HG03378 (cell line): ENCODE results near the gene CFAP210.

Source experiments
- ATAC-seq: cut with Tn5 transposase; IDR thresholded peaks from one replicate; pipeline ENCODE4 v1.9.1; 2021; ENCODE audit warnings: mild to moderate bottlenecking, moderate library complexity; ENCODE audit not compliant: unreplicated experiment

The CFAP210 gene, protein sequence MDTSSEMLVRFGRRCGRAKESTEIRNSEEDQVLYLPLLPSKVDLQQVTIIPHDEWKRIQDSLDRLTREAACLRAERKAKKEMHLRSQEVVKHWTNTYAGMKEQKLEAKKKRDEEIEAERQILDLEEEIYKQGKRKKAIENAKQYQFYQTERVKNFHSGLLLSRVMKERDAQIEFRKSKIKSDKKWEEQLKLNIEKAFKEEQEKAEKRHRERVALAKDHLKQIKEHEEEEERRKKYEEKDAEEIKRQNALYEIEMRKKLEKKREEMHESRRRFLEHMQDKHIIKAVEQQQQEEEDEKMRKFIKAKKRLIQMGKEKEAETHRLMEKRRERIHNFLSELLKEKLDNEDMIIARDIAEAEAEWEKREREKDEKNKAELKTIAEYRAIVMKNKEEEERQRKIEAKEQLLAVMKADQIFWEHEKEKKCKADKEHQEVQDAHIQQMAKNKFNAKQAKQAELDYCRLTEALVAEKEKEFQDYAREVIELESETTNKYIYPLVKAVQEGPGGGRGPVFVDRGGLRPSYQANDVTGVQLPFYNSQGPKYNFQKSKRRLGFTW

DNA sequence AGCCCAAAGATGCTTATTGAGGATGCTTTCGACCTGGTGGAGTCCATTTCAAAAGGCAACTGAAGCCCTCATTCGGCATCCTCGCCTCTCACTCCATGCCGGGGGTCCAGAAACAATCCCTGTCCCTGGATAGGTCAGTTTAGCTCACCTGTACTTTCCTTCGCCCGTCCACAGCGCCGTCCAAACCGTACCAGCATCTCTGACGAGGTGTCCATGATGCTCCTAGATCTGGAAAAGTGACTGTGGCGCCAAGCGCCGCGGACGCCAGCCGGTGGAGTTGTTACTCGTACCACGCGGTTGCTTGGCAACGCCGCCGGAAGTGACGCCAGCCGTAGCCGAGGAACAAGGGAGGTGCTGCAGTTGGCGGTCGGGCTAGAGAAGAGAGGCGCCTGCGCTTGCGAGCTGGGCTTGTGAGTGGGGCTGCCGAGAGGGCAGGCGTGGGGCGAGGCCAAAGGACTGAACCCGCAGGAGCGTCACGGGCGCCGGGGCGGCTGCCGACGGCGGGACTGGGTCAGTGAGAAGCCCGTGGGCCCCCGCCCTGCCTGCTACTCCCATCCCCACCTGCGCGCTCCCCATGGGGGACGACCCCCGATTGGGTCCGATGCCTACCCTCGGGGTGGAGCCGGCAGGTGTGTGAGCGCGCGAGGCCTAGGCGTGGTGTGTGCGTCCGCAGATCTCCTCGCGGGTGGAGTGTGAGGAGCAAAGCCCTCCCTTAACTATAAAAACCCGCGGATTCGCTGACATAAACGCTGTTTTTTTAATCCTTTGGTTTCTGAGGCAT, at the start of gene CFAP210, which contains the start of gene PHOSPHO2:
Gene CFAP210, minus strand, starts transcription at position 293 of the 781 bp plus-strand sequence. Its CDS starts 78 bp downstream, at position 215.
Gene PHOSPHO2, plus strand, starts transcription at position 357 of the 781 bp plus-strand sequence. CDS start 6,503 bp downstream, outside the sequence.
- ATAC-seq: peak; percentile 96

DNA sequence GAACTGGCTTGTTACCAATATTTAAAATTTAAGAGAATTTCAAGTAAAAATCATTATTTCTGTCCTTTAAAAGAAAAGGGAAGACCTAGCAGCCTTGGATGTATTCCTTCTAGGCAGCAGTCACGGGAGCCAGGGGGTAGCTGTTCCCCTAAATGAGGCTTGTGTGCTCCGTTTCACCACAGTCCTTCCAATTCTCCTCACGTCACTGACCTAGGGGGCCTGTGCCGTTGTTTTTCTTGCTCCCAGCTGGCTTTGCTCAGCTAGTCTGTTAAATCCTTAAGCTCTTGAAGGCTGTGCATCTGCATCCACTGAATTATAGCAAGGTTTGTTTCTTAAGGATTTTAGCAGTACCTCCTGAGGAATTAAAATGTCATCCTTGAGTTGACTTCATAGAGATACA, 49.3 kb upstream of the CFAP210 start:
- ATAC-seq: no peak

DNA sequence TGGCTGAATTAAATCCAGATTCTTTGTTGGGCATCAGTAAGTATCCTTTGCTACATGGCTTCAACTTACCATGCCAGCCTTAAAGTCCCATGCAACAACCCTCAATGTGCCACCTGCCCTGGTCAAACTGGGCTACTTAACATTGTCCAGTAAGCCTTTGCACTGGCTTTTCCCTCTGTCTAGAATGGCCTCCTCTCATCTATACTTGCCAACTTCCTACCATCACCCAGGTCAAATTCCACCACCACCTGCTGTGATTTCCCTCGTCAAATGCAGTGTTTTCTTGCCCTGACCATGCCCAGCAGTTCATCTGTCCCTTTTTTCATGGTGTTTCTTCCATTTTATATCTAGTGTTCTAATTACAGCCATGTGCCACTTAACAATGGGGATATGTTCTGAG, 45.1 kb upstream of the CFAP210 start:
- ATAC-seq: no peak

DNA sequence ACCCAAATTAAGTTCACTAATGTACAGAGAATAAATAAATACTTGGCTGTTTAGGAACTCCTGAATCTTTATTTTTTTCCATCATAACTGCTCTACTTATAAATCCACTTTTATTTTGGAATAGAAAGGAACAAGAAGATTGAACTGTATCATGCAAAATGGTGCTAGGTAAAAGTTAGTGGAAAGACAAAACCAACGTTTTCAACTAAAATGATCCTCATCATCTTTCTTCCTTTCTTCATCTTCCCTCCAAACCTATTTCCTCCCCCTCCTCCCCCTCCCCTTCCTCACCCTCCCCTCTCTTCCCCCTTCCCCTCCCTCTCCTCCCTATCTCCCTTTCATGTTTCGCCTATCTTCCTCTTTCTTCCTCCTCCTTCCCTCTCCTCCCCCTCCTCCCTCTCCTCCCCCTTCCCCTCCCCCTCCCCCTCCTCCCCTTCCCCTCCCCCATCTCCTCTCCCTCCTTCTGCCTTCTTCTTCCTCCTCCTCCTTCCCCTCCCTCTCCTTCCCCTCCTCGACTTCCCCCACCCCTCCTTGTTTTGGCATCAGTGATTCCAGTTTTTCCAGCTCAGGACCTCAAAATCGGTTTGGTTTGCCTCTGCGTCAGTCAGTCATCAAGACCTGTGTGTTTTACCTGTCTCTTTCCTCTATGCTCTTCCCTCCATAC, 44.5 kb upstream of the CFAP210 start:
- no peak for ATAC-seq

DNA sequence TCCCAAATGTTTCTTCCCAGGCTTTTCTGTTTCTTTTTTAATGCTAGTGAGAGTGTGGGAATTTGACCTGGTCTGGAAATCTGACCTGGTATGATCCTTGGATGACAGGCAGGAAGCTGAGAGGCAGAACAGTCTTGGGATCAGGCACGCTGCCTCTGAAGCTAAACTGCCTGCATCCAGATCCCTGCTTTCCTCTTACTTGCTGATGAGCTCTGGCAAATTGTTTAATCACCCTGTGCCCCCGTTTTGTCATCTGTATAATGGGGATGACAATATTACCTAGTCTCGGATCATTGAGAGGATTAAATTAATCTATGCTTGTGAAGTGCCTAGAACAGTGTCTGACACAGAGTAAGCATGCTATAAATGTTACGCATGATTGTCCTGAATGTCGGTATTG, 42.7 kb upstream of the CFAP210 start:
- ATAC-seq: no peak

DNA sequence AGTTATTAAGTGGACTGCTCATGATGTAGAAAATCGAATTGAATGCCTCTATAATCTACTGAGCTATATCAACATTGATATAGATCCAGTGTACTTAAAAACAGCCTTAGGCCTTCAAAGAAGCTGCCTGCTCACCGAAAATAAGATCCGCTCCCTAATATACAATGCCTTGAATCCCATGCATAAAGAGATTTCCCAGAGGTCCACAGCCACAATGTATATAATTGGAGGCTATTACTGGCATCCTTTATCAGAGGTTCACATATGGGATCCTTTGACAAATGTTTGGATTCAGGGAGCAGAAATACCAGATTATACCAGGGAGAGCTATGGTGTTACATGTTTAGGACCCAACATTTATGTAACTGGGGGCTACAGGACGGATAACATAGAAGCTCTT, 41.4 kb upstream of the CFAP210 start:
- ATAC-seq: no peak

DNA sequence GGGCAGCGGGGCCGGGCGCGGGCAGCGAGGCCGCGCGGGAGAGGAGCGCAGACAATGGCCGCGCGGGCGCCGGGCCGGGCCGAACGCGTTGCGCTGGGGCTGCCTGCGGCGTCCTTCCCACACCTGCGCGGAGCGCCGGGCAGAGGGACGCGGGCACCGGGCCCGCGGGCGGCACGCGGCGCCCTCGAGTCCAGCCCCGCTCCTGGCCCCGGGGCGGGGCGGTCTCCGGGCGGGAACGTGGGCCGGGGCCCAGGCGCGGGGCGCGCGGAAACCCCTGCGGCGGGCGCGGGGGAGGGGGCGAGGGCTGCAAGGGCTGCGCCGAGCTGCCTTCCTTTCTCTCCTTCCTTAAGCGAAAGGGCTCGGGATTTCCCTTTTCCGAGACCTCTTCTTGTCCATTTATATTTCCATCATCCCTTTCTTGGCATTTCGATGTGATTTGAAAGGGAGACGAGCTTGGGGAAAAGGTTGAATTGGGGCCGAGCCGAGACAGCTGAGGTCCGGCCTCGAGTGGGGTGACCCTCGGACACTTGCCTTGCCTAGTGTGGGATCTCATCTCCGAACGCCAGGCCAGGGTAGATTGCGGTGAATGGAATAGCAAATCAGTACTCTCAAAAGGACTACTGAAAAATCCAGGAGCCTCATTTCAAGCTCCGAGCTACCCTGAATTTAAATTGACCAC, 40.1 kb upstream of the CFAP210 start:
- peak; percentile 24 for ATAC-seq

DNA sequence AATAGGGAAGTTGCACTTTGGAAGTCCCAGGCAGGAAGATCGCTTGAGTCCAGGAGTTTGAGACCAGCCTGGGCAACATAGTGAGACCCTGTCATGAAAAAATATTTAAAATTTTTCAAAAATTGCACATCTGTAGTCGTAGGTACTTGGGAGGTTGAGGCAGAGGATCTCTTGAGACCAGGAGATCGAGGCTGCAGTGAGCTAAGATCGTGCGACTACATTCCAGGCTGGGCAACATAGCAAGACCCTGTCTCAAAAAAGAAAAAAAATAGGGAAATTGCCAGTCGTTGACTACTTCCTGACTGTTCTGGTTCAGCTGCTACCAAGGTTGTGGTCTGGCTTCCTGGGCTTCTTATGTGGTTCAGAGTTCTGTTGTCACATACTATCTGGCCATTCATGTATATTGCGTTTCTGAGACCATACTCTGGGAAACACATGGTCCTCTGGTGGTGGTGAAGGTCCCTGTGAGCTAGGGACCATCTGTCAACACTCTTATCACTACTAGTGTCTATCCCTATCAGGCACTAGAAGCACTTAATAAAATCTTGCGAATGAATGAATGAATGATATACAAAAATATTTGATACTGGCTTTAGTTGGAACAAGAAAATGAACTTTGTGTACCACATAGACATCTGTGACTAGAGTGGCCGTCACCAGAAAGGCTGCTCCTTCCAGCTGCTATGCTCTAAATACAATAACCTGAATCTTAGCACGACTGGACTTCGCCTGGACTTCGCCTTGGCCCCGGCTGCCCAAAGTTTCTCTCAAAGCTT, 38.6 kb upstream of the CFAP210 start:
- no peak for ATAC-seq

DNA sequence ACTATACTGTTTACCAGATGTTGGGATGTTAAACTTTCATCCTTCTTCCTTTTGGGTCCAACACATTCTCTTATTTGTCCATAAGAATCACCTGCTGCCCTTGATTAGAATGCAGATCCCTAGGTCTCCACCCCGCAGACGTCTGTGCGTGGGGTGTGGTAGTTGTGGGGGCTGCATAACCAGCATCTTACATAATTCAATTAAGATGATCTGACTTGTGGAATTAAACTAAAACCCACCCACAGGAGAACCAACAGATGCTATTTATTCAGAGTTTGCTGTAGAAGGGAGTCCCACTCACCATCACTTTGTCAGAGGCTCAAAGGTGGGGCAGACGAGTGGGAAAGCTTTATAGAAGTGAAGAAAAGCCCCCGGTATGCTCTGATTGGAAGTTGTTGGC, 37.9 kb upstream of the CFAP210 start:
- ATAC-seq: no peak

DNA sequence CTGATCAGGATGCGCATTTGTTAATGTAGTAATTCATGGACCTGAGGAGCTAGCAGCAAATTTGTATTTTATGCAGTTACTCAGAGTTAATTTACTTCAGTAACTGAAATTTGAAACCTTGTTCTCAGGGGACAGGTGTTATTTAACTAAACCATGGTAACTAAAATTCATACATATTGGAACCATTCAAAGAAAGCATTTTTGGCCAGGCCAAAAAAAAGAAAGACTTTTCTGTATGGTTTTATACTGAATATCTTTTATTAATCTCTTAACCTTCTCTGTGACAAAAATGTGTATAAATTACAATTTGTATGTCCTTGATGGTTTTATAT, 35.0 kb upstream of the CFAP210 start:
- no peak for ATAC-seq

DNA sequence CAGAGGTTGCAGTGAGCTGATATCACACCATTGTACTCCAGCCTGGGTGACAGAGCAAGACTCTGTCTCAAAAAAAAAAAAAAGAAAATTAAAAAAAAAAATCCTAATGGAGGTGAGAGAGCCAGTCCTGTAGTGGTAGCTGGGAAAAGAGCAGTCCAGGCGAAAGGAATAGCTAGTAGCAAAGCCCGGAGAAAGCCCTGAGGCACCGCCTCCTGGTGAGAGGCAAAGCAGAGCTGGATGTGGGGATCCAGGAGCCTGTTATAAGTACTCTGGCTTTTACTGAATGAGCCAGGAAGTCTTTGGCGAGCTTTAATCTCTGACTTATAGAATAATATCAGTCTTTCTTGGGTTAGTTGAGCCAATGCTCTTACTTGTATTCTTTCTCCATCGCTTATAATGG, 32.9 kb upstream of the CFAP210 start:
- no peak for ATAC-seq

DNA sequence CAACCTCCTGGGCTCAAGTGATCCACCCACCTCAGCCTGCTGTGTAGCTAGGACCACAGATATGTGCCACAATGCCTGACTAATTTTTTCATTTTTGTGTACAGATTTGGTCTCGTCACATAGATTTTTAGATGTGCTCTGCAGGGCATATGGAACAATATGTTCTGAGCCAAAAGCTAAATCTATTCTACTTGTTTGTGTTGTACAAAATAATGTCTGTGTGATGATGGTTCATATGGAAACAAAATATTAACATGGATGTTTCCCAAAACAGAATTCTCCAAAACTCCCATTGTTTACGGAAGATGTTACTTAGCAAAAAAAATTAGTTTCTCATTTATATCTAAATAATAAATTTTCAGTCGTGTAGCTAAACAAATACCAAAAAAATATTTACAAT, 26.8 kb upstream of the CFAP210 start:
- no peak for ATAC-seq

DNA sequence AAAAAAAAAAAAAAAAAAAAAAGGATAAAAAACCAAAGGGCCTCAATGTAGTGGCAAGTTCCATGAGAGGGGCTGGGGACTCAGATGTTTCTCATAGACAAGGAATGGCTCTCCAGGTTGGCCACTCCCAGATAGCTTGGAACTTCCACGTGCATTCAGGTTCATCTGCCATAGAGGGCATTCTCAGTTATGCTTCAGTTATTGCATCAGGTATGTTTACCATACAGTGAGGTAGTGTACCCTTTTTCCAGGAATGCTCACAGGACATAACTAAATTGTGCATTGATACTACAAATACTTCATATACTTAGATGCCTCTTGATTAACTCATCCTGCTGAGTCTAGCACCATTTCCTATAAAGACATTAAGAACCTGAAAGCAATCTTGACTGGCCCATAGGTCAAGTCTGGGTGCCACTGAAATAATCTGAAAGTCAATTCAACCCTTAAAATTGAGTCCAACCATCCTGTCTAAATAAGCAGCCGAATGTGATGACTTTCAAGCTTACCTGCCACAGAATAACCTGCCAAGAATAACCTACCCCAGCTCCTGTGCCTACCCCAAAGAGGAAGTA, 24.8 kb upstream of the CFAP210 start:
- no peak for ATAC-seq

DNA sequence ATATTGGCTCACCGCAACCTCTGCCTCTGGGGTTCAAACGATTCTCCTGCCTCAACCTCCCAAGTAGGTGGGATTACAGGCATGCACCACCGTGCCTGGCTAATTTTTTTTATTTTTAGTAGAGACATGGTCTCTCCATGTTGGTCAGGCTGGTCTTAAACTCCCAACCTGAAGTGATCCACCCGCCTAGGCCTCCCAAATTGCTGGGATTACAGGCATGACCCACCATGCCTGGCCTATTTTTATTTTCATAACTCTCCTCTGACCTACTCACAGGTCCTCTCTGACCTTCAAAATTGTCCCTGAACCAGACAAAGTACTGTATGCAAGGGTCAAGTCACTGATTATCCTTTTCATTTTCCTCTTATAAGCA, 23.5 kb upstream of the CFAP210 start:
- ATAC-seq: no peak

DNA sequence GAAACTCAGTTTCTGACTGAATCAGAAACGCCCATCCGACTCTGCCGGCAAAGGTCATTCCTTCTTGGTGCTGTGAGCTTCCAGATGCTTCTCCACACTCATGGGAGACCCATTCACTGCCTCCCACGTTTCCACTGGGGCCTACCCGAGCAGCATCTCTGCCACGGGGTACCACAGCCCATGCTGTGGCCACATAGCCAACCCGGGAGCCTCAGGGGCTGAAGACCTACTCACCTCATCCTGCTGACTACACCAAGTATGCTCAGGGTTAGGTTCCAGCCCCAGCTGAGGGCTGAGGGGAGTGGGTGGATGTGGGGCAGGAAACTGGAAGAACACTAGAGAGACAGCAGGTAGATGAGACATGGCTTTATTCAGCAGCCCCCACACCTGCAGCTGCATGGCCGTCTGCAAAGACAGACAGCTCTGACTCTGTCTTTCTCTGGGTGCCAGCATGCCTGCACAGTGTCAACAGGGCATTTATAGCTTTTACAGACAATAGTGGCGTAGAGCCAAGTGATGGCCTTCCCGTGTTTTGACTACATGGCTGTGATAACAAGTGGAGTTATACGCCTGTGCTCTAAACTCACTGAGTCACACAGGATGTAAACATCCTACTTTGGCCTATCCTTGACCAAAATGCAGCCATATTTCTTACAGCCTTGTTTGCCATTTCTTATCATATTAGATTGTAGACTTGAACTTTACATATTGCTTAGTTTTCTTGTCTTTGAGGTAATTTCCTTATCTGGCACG, 22.9 kb upstream of the CFAP210 start:
- ATAC-seq: no peak

DNA sequence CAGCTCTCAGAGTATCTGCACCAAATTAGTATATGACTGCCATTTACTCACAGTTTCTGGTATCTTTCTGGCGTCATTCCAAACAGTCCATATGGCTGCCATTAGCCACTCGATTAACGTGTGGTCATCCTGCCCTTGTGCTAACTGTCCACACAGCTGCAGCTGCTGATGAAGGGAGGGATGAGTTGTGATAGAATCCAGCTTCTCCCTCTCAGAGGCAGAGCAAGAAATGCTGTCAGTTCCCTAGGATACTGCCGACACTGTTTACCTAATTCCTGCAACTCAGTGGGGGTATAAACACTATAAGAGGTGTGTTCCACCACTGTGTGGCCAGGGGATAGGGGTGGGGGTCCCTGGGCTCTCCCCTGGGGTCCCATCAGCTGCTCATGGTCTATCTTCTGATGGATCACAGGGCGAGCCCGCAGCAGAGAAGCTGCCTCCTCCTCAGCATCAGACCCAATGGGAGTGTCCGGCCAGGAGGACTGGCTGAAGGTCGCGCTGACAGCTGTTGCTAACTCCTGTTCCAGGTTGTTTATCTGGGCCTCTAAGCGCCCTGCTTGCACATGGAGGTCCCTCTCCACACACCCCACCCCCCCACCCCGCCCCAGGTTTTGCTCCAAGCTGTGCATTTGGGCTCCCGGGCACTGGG, 22.2 kb upstream of the CFAP210 start:
- no peak for ATAC-seq

DNA sequence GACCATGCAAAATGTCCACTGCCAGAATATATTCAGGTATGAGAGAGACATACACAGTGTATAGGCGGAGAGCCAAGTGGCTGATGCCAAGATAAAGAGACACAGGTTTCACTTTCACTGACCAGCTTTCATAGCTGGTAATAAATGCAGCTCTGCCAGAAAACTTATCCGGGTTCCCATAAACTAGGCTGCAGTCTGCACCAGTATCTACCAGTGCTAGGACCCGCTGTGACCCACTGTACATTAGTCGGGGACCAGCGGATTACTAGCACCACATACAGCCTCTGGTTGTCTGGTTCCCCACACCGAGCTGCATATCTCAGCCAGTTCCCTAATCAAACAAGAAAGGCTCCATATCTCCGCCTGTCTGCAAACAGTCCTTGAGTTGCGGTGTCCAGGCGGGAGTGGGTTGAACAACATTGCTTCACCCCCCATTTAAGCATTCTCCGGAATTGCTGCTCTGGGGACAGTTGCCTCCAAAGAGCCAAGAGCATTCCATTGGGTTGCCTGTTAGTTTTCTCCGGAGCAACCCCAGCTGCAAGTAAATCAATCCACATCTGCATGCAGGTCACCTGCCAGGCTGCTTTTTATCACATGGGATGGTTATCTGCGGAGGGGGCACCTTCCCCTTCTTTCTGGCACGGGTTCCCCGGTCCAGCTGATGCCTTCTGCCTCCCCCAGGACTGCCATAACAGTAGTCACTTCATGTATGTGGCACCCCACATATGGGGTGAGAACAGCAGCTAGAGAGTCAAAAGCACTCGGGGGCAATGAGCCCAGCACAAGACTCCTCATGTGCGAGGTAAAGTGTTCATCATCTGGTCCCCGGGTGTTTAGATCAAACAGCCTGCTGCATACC, 21.4 kb upstream of the CFAP210 start:
- no peak for ATAC-seq

DNA sequence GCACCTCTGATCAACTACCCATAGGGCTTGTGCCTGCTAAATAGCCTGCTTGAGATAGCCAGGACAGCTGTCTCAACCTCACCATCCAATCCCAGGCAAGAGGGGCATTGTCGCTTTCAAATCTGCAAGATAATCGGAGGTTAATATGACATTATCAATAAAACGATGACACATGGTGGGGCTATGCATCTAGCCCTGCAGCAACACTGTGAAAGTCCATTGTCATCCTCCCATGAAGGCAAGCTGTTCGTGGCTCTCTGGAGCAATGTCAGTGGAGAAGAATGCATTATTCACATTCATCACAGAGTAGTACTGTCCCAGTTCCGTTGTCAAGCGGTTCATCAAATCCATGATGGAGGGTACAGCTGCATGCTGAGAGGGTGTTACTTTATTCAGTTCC, 20.5 kb upstream of the CFAP210 start:
- ATAC-seq: no peak
